ENCODE measurements around the gene KCNJ8.

- TF ChIP-seq CTCF (conservative IDR thresholded peaks at IDR 0.05; ENCODE audit: low read length) = no peak
- TF ChIP-seq EZH2phosphoT487 (IDR thresholded peaks at IDR 0.05; ENCODE audit: borderline replicate concordance) = no peak
Observed at GRCh38 chr12:21773806-21774205, 700 bp downstream of the KCNJ8 start.

All from Loucy (cell line).